ENCODE measurements around the gene STAG1. TPM values are rescaled to one million over a fixed set of nuclear protein-coding genes. Genes with fewer than 3 reads are reported as not detected.
"Not testable (repeated sequence)": the region's sequence is repeated elsewhere in the genome, so short reads cannot be mapped to it uniquely, and the experiment has no call there.

The STAG1 gene
- polyA plus RNA-seq, 4 donors, result 46.1 to 53.4 (median 50.0) TPM

DNA sequence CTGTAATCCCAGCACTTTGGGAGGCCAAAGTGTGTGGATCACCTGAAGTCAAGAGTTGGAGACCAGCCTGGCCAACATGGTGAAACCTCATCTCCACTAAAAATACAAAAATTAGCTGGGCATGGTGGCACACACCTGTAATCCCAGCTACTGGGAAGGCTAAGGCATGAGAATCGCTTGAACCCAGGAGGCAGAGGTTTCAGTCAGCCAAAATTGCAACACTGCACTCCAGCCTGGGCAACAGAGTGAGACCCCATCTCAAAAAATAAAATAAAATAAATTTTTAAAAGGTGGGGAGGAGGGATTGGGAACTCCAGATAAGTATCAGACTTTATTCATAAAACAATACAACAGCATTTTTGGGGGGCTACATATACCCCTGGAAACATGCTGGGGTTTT is 42.4 kb downstream of the STAG1 start:
- DNase-seq (ENCODE audit: low read depth in 4 of 4, low spot score in 2 of 4), result not testable (repeated sequence)

DNA sequence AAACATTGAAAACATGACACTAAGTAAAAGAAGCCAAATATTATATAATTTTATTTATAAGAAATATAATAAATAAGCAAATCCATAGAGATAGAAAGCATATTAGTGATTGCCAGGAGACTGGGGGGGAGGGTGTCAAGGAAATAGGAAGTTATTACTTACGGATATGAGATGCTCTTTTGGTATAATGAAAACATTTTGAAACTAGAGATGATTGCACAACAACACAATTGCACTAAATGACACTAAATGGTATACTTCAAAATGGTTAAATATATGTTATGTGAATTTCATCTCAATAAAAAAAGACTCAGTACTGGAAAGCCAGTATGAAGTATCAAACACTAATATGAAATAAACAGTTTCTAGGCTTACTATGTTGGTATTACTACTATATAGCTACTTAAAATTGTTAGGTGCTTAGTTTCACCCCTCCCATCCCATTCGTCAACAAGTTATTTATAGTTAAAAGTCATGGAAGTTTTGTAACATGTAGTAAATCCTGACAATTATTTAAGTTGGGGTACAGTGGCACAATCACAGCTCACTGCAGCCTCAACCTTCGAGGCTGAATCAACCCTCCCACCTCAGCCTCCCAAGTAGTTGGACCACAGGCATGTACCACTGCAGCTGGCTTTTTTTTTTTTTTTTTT is 43.7 kb downstream of the STAG1 start:
- no peak for DNase-seq (ENCODE audit: low read depth in 4 of 4, low spot score in 2 of 4)

DNA sequence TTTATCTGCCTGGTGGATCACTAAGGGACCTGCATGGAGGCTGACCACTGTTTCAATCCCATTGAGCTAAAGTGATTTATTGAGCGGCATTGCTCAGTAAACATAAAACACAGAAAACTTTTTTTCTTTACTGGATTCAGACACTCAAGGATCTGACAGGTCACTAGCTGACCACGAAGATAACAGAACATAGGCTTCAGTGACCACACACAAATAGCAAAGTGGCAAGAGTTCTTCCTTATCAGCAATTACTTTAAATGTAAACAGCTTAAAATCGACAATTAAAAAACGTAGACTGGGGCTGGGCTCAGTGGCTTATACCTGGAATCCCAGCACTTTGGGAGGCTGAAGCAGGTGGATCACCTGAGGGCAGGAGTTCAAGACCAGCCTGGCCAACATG is 48.7 kb downstream of the STAG1 start:
- no peak for DNase-seq (ENCODE audit: low read depth in 4 of 4, low spot score in 2 of 4)

DNA sequence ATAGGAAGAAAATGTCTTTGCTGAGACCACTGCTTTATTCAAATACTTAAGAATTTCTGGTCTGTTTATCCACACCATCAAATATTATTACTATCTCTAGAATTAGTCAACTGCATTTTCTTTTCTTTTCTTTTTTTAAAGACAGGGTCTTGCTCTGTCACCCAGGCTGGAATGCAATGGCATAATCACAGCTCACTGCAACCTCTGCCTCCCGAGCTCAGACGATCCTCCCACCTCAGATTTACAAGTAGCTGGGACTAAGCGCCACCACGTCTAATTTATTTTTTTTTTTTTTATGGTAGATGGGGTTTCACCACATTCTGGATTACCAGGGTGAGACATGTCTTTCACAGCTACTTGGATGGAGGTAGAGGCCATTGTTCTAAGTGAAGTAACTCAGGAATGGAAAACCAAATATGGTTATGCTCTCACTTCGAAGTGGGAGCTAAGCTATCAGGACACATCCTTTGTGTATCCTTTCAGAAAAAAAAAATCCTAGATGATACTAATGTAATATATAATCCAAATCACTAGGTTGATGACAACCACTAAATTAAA is 52.8 kb downstream of the STAG1 start:
- DNase-seq (ENCODE audit: low read depth in 4 of 4, low spot score in 2 of 4), result no peak

DNA sequence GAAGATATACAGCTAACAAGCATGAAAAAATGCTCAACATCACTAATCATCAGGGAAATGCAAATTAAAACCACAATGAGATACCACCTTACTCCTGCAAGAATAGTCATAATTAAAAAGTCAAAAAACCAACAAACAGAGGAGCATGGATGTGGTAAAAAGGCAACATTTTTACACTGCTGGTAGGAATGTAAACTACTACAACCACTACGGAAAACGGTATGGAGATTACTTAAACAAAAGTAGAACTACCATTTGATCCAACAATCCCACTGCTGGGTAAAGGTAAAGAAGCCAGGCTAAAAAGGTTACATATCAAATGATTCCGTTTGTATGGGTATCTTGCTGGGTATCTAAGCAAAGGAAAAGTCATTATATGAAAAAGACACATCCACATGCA is 53.8 kb downstream of the STAG1 start:
- DNase-seq (ENCODE audit: low read depth in 4 of 4, low spot score in 2 of 4), result no peak

DNA sequence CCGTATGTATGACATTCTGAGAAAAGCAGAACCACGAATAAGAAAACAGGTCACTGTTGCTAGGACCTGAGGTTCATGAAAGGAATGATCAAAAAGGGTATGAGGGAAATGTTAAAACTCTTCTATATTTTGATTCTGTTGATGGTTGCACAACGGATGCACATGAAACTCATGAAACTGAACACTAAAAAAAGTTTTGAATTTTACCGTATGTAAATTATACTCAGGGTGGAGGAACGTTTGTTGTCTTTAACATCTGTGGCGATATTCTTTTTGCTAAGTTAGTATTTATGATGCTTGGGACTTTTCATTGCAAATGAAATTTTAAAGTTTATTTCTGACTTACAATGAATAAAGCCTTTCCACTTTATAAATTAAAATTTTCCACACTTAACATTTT is 55.4 kb downstream of the STAG1 start:
- DNase-seq (ENCODE audit: low read depth in 4 of 4, low spot score in 2 of 4), result no peak

DNA sequence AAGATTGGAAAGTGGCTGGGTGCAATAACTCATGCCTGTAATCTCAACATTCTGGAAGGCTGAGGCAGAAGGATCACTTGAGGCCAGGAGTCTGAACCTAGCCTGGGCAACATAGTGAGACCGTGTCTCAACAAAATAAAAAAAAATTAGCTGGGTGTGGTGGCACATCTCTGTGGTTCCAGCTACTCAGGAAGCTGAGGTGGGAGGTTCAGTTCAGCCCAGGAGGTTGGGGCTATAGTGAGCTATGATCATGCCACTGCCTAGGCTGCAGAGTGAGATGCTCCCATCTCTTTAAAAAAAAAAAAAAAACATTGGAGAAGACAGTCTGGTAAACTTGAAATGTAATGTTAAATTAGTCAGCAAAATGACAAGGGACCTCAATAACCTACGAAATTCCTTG is 57.9 kb downstream of the STAG1 start:
- no peak for DNase-seq (ENCODE audit: low read depth in 4 of 4, low spot score in 2 of 4)

DNA sequence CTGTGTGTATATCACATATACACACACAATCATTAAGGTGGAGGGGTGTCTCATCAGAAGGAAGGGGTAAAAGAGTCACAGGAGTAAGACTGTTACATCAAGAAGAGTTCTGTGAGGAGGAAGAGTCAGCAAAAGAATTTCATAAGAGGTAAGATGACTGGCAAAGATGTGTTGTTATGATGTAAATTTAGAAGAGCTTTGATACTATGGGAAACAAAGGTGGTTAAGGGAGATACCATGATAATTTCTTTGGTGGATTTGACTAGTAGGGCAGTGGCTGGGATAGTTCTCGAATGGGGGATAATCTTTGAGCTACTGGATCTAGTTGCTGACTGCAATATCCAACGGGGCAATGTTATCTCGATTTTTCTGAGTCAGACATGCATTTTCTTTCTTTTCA is 61.6 kb downstream of the STAG1 start:
- DNase-seq (ENCODE audit: low read depth in 4 of 4, low spot score in 2 of 4), result no peak

DNA sequence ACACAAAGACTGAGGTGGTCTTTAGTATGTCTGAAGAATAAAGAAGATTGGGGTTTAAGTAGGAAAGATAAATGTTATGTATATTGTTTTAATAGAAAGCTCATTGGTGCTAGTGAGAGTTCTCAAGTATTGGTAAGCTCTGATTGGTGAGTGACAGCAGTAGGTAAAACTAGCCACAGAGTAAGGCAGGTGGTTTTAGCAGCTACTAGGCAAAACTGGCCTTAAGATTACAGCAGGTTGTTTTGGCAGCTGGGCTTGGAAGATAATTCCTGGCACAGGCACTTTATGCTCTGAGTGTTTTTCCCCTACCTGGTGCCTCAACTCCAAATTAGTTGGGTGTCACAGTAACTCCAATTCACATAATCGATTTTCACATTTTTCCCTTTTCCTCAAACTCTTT is 66.3 kb downstream of the STAG1 start:
- DNase-seq (ENCODE audit: low read depth in 4 of 4, low spot score in 2 of 4), result no peak

DNA sequence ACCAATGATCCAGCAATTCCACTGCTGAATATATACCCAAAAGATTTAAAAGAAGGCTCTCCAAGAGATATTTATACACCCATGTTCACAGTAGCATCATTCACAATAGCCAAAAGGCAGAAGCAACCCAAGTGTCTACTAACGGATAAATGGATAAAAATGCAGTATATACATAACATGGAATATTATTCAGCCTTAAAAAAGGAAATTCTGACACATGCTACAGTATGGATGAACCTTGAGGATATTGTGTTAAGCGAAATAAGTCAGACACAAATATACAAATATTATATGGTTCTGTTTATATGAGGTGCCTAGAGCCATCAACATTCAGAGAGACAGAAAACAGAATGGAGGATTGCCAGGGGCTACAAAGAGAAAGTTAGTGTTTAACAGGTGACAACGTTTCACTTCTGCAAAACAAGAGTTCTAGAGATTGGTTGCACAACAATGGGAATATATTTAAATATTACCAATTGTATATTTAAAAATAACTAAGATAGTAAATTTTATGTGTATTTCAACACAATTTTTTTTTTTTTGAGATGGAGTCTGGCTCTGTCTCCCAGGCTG is 69.4 kb downstream of the STAG1 start:
- no peak for DNase-seq (ENCODE audit: low read depth in 4 of 4, low spot score in 2 of 4)

DNA sequence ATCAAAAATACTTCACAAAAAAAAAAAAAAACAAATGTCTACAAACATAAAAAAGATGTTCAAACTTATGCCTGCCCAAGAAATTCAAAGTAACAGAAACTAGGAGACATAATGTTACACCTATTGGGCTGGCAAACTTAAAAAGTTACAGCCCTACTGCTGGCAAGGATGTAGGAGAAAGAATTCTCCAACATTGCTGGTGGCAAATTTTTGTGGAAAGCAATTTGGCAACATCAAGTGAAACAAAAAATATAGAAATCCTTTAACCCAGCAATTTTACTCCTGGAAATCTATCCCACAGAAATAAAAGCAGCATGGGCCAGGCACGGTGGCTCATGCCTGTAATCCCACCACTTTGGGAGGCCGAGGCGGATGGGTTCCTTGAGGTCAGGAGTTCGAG is 73.2 kb downstream of the STAG1 start:
- DNase-seq (ENCODE audit: low read depth in 4 of 4, low spot score in 2 of 4), result no peak

DNA sequence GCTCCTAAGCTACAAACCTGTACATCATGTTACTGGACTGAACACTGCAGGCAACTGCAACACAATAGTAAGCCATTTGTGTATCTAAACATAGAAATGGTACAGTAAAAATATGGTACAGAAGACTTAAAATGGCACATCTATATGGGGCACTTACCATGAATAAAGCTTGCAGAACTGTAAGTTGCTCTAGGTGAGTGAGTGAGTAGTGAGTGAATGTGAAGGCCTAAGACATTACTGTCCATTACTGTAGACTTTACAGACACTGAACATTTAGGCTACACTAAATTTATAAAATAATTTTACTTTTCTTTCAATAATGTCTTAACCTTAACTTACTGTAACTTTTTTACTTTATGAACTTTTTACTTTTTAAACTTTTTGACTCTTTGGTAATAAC is 76.2 kb downstream of the STAG1 start:
- no peak for DNase-seq (ENCODE audit: low read depth in 4 of 4, low spot score in 2 of 4)

DNA sequence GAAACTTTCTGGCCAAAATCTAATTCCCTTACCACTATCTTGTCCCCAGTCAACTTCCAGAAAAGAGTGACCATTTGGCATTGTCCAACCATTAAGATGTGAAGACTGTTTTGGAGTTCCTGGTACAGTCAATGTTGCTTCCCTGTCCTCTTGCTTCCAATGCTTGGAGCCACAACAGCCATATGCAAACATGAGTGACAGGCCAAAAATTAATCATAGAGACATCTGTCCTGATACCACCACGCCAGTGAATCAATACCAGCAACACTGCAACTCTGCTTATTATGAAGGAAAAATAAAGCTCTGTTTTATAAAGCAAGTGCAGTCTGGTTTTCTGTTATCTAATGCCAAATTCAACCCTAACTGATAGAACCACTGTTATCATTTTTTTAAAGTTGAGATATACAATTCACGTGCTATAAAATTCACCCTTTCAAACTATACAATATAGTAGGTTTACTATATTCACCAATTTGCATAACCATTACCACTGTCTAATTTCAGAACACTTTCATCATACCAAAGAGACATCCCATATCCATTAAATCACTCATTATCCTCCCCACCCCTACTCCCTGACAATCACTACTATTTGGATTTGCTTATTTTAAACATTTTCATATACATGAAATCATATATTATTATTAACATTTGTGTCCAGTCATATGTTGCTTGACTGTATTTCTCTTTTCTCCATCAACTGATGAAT is 76.9 kb downstream of the STAG1 start:
- no peak for DNase-seq (ENCODE audit: low read depth in 4 of 4, low spot score in 2 of 4)

DNA sequence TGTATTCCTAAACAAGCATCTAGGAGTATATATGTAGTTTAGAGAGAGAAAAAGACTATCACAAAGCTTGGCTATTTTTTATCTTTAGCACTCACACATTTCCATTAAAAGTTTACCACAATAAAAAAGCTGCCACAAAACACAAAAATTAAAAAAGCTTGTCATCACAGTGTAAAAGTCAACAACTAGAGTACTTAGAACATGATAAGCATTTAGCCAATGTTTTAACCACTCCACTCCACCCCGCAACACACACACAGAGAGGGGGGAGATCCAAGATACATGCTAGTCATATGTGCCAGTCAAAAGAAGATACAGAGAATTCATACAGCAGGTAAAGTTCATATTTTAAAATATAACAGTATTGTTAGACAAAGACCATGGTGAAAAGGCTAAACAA is 79.7 kb downstream of the STAG1 start:
- no peak for DNase-seq (ENCODE audit: low read depth in 4 of 4, low spot score in 2 of 4)

DNA sequence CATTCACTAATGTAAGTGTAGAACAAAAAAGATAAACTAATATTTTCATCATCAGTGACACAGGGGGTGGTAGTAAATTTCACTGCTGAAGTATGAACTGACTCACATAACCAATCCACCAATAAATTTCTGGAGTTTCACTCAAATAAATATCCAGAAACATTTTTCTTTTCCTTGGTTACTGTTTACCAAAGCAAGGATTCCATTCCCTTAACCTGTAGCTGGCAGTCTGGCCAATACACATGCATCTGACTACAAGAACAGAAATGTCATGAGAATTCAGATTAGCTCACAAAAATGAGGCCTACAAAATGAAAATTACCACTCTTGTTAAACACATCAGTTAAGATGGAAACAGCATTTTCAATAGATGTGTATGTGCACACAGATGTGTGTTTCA is 80.3 kb downstream of the STAG1 start:
- DNase-seq (ENCODE audit: low read depth in 4 of 4, low spot score in 2 of 4), result no peak

DNA sequence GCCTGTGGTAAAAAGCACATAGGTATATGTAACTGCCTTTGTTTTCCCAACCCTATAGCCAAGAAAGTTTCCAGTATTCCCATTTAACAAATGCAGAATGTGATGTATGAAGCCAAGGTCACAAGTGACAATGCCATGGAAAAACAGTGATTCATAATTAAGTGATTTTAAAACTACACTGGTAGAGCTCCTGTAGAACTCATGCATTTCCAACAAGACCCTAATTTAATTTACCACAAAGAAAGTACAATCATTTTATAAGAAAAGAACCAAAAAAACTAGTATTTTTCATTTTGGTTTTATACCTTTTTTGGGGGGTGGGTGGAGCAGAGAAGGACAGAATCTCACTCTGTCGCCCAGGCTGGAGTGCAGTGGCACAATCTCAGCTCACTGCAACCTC is 82.0 kb downstream of the STAG1 start:
- no peak for DNase-seq (ENCODE audit: low read depth in 4 of 4, low spot score in 2 of 4)

DNA sequence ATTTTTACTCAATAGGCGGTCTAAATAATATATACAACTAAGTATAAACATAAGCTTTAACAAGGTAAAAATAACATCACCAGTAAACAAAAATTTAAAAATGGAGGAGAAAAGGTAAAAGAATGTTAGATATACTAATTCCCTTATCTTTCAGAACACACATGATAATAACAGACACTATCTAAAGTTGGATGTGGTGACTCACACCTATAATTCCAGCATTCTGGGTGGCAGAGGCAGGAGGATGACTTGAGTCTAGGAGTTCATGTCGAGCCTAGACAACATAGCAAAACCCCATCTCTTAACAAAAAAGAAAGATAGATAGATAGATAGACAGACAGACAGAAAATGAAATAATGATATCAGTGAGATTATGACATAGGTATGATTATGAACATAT is 85.1 kb downstream of the STAG1 start:
- DNase-seq (ENCODE audit: low read depth in 4 of 4, low spot score in 2 of 4), result no peak

DNA sequence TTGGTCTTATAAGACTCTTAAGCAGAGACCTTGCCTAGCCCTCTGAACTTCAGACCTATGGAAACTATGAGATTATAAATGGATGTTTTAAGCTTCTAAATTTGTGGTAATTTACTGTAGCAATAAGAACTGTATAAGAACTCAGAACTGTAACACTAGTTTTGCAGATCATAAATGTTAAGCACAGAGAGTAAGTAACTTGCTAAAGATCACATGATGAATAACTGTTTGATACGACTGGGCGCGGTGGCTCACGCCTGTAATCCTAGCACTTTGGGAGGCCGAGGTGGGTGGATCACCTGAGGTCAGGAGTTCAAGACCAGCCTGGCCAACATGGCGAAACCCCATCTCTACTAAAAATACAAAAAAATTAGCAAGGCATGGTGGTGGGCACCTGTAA is 85.9 kb downstream of the STAG1 start:
- not testable (repeated sequence) for DNase-seq (ENCODE audit: low read depth in 4 of 4, low spot score in 2 of 4)

DNA sequence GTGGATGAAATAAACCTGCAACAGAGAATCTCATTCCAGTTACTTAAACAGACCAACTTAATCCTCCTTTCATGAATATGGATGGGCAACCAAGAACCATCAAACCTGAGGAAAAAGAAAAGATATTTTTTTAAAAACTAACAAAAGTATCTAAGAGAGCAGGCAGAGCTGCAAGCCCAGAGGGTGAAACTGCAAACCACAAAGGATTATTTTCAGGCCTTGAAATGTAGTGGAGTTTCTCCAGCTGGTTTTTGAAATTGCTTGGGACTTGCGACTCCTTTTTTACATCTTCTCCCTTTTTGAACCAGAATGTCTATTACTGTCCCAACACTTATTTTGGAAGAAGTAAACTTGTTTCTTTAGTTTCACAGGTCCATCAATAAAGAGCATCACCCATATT is 87.4 kb downstream of the STAG1 start:
- no peak for DNase-seq (ENCODE audit: low read depth in 4 of 4, low spot score in 2 of 4)

DNA sequence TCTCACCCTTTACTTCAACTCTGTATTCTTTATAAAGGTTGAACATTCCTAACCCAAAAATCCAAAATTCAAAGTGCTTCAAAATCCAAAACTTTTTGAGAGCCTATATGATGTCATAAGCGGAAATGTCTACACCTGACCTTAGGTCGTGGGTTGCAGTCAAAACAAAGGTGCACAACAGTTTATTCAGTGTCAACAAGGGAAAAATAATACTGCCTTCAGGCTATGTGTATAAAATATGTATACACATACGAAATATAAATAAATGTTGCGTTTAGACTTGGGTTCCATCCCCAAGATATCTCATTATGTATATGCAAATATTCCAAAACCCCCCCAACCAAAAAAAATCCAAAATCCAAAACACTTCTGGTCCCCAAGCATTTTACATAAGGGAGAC is 90.9 kb downstream of the STAG1 start:
- DNase-seq (ENCODE audit: low read depth in 4 of 4, low spot score in 2 of 4), result no peak

DNA sequence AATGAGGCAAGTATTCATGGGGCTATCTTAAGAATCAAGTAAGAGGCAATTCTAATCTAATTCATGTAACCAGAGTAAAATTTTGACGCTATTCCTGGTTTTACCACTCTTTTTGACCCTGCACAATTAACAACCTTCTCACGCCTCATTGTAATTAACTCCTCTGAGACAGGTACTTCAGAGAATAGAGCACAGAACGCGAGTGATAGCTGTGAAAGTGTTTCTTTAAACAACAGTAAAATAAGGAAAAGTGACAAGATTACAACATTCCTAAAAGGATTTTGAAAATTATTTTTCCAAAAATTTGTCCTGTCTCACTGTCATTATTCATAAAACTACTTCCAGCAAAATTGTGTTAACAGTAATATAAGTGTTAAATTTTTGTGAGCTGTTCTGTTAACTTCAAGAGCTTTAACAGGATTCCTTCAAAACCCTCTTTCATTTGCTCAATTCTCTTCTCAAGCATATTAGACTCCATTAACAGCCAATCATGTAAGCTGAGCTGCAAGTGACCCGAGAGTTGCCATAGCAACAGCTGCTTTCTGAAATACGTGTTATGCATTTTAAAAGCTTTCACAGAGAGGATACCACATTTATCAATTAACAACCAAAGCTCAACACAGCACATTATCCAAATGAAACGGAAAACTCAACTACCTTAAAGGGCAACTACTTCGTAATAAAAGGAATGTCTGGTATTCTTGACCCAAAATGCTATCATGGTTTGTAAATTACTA is 93.1 kb downstream of the STAG1 start:
- peak in 3 of 4 donors; percentile 28 to 40 (median 31) for DNase-seq (ENCODE audit: low read depth in 4 of 4, low spot score in 2 of 4)
